GM19324 (cell line): ENCODE data around the gene NDUFB2.
"Not testable (repeated sequence)": the region's sequence is repeated elsewhere in the genome, so short reads cannot be mapped to it uniquely, and the experiment has no call there.

Experiments used
- ATAC-seq: cut with Tn5 transposase; IDR thresholded peaks from one replicate; pipeline ENCODE4 v1.9.1; 2021; ENCODE audit warnings: mild to moderate bottlenecking, moderate library complexity; ENCODE audit not compliant: unreplicated experiment, low FRiP score

NDUFB2 gene

DNA sequence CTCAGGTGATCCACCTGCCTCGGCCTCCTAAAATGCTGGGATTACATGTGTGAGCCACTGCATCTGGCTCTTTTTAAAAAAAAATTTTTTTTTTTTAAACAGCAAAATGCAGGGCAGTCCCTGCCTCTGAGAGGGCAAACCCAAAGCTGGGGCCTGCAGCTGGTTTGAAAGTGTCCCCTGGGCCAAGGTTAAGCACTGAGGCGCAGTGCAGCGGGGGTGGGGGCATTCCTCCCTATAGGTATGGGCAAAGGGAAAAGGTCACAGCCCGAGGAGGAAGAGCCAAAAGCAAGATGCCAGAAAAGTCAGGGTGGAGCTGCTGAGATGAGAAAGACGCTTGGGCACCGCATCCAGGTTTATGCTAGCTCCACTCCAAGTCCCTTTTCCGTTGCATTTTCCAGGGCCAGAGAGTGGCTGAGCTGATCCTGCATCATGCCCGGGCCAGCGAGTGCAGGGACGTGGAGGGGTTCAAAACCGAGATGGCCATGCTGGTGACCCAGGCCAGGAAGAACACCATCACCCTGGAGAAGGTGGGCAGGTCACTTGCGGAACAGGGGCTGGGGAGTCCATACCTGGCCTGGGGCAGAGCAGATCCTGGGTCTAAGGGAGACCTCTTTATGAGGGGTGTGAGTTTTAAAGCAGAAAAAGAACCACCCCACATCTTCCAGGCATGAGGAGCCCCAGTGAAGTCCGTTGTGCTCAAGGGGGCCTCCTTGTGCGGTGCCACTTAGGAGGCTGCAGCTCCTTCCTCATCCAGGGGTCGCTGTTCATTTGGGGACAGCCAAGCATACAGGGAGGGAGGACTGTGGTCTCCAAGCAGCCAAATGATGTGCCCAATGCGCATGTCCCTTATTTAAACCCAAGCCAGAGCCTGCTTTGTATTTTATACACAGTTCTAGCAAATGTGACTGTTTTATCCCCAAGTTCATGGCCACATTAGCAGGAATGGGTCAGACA, 7.0 kb upstream of the NDUFB2 start:
- ATAC-seq, result no peak

DNA sequence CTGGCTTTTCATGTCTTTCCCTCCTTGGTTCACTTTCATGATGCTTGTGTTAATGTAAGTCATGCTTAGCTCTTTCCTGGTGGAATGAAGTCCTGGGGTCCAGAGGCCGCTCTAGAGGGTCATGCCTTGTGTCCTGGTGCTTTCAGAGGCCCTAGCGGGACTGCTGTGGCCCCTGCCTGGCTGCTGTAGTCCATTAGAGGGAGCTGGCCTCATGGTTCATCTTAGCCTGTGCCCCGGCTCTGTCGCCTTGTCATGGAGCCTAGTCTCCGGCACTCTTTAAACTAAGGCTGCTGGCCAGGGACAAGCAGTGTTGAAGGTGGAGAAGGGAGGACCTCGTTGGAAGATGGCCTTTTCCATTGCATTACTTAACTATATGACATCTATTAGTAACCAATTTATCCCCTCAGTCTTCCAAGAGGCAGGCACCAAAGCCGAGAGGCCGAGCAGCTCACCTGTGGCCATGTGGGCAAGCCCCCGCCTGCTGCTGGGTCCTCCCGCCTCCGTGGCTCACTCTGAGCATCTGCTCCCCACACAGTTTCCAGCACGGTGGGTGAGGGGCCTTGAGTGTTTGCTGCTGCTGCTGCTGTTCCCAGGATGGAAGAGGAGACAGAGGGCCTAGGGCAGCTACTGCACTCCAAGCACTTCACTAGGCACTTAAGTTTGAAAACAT, 5.0 kb upstream of the NDUFB2 start:
- ATAC-seq, result no peak

DNA sequence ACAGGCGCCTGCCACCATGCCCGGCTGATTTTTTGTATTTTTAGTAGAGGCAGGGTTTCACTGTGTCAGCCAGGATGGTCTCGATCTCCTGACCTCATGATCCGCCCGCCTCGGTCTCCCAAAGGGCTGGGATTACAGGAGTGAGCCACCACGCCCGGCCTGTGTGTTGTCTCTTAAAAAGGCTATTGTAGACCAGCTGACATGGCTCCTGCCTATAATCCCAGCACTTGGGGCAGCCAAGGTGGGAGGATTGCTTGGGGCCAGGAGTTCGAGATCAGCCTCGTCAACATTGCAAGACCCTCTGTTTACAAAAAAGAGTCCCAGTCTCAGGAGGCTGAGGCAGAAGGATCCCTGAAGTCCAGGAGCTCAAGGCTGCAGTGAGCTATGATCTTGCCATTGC, 2.7 kb upstream of the NDUFB2 start:
- ATAC-seq, result not testable (repeated sequence)

GRCh38 chr7:140694592-140694991, 1.9 kb upstream of the NDUFB2 start:
- ATAC-seq, result no peak

- no peak for ATAC-seq
These were observed 1.1 kb upstream of the NDUFB2 start for GRCh38 chr7:140695381-140695780.

- ATAC-seq, result no peak
These were observed 356 bp upstream of the NDUFB2 start for GRCh38 chr7:140696024-140696679.

- ATAC-seq, result no peak
These were observed 1.1 kb downstream of the NDUFB2 start for GRCh38 chr7:140697447-140698143.

- ATAC-seq, result no peak
These were observed 2.0 kb downstream of the NDUFB2 start for GRCh38 chr7:140698477-140698876.

DNA sequence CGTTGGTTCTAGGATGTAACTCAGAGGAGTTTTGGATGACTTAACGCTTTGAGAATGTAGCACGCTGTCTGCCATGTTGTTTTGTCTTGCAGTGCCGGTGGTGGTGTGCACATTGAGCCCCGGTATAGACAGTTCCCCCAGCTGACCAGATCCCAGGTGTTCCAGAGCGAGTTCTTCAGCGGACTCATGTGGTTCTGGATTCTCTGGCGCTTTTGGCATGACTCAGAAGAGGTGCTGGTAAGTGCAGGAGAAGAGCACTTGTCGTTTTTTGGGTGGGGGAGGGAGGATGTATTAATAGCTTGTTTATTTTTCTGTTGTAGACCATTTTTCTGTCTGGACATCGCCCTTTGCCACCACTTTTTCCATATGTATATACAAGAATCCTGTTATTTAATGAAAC, 6.3 kb downstream of the NDUFB2 start:
- no peak for ATAC-seq

DNA sequence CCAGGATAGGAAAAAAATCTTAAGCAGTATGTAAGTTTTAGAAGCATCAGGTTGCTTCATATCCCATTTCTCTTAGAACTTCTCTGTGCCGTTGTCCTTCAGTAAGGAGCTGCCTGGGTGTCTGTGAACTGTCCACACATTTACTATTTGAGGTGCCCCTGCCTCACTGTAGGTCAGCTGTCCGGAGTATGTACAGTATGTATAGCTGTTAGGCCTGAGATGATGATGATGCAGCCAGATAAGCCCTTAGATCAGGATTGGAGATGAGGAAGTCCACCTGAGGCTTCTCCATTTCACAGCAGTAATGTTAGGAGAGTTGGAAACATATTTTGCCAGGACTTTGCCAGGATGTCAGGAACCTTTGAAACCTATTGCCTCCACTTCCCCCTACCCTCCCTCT, 7.7 kb downstream of the NDUFB2 start:
- no peak for ATAC-seq

GRCh38 chr7:140707132-140707531, 10.6 kb downstream of the NDUFB2 start:
- ATAC-seq, result no peak

GRCh38 chr7:140708764-140709163, 12.3 kb downstream of the NDUFB2 start:
- not testable (repeated sequence) for ATAC-seq

- ATAC-seq, result not testable (repeated sequence)
These were observed 15.9 kb downstream of the NDUFB2 start for GRCh38 chr7:140712392-140712791.

GRCh38 chr7:140714331-140715040, 18.0 kb downstream of the NDUFB2 start:
- no peak for ATAC-seq

GRCh38 chr7:140719721-140720120, 23.2 kb downstream of the NDUFB2 start:
- ATAC-seq, result no peak

DNA sequence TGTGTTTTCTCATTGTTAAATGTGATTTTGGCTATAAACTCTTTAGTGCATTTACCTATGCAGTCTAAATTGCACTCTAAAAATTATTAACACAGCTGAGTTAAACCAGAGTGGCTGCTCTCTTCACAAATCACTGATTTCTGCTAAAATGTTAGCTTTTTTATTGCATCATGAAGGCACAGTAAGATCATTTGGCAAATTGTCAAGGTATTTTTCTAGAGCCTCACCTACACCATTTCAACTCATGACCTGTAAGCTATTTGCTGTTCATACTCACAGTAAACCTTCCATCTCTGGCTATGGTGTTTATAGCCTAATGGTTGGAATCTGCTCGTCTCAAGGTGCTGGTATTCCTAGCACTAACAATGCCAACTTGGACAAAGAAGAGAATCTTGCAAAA, 25.7 kb downstream of the NDUFB2 start:
- no peak for ATAC-seq

GRCh38 chr7:140723006-140723405, 26.5 kb downstream of the NDUFB2 start:
- ATAC-seq, result no peak

DNA sequence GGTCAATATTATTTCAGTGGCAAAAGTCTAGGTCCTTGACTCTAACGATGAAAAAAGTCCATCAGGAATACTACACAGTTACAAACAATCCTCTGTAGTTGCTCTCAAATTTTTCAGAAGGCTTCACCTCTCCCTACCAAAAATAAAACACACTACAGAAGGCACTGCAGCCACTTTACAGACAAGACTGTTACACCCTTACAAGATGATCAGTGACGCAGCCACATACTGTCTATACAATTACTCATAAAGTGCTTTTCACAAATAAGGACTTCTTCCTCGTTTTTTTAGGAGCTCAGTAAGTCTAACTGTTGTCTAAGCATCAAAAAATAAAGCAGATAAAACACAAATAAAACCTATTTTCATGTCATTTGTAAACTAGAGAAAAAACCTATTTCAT, 27.1 kb downstream of the NDUFB2 start:
- no peak for ATAC-seq

- no peak for ATAC-seq
These were observed 28.2 kb downstream of the NDUFB2 start for GRCh38 chr7:140724706-140725105.

DNA sequence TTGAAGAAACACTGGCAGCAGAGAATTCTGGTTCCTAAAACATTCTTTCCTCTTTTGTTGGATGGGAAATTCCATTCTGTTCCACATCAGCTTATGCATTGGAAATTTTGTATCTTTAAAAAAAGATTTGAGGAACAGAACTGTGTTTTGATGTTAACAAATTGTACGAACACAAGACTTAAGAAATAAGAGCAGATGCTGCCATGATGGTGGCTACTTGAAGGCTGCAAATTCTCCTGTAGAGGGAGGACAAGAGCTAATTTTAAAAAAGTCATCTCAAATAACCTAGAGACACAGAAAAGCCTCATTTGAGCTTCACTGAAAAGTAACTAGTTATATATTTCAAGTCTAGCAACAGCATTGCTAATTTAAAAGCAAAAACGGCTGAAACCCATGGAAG, 29.8 kb downstream of the NDUFB2 start:
- ATAC-seq, result no peak
